Esophagus squamous epithelium (tissue), 4 donors: ENCODE measurements around the gene TRPM6.

ENCODE experiments used
- CTCF ChIP-seq, 6 experiments: fragments of 450-650 bp in 4 of 6; fragments of 200-600 bp in 2 of 6; sonication (generic) in 2 of 6; IDR thresholded peaks; one replicate each; pipeline ENCODE4 v1.5.1; 2016 to 2019; ENCODE audit warnings: antibody characterized with exemption in 6 of 6, mild to moderate bottlenecking in 4 of 6, moderate library complexity in 4 of 6
- POLR2A ChIP-seq, 4 donors: fragments of 450-650 bp; IDR thresholded peaks; one replicate each; pipeline ENCODE4 v1.6.1; 2017; ENCODE audit warnings: antibody characterized with exemption in 4 of 4, mild to moderate bottlenecking in 4 of 4, moderate library complexity in 3 of 4

- peak in 2 of 6 experiments; percentile 19 to 27 for TF ChIP-seq CTCF (IDR thresholded peaks at IDR 0.05)
- TF ChIP-seq POLR2A (IDR thresholded peaks at IDR 0.05) = no peak
These were observed 117.0 kb downstream of the TRPM6 start for GRCh38 chr9:74770508-74771261.
